ENCODE measurements around the gene IFNA16.
"Not testable (repeated sequence)": the region's sequence is repeated elsewhere in the genome, so short reads cannot be mapped to it uniquely, and the experiment has no call there.

Gene IFNA16

DNA sequence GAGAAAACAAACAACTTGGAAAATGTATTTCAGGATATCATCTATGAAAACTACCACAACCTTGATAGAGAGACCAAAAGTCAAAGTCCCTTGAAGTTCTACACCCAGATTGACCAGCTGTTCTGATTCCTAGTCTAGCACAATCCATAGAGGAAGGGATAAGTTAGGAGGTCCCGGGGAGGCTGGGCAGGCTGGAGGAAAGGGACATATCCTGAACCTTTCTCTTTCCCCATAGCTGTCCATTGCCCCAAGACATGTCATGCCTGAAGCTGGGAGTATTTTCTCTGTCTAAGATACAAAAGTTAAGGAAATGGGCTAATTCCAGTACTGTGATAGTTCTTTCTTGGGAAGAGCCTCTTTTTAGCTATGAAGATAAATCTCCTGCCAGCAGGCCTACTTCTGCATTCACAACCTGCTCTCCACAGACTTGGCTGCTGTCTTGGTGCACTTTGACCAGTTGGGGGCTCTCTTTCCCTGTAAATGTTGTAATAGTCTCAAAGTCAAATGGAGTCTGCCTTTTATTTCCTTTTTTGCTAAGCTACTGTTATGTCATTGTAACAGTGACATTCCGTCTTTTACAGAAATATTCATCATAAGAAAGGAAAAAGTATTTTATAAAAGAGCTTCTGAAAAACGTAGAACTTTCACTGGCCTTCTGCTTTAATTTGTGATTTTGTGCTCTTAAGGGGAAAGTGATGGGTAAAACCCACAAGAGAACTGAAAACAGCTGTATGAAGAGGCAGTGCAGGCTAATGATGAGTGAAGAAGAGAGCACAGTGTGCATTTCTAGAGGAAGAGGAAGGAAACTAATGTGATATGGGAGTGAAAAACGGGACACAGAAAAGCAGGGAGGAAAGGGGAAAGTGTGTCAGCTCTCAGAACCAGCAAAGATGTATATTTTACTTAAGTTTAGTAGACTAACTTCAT lies 34.0 kb downstream of the IFNA16 start:
- peak; percentile 10 to 32 for DNase-seq (ENCODE audit: low read depth in 2 of 2)
- TF ChIP-seq, protein P1, sequence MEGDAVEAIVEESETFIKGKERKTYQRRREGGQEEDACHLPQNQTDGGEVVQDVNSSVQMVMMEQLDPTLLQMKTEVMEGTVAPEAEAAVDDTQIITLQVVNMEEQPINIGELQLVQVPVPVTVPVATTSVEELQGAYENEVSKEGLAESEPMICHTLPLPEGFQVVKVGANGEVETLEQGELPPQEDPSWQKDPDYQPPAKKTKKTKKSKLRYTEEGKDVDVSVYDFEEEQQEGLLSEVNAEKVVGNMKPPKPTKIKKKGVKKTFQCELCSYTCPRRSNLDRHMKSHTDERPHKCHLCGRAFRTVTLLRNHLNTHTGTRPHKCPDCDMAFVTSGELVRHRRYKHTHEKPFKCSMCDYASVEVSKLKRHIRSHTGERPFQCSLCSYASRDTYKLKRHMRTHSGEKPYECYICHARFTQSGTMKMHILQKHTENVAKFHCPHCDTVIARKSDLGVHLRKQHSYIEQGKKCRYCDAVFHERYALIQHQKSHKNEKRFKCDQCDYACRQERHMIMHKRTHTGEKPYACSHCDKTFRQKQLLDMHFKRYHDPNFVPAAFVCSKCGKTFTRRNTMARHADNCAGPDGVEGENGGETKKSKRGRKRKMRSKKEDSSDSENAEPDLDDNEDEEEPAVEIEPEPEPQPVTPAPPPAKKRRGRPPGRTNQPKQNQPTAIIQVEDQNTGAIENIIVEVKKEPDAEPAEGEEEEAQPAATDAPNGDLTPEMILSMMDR (IDR thresholded peaks at IDR 0.05; ENCODE audit: low read depth, low read length): peak; percentile 39
- H3K4me3 ChIP-seq (replicated peaks in 1 of 2; ENCODE audit: low read depth in 2 of 2, low read length in 2 of 2): not testable (repeated sequence)

DNA sequence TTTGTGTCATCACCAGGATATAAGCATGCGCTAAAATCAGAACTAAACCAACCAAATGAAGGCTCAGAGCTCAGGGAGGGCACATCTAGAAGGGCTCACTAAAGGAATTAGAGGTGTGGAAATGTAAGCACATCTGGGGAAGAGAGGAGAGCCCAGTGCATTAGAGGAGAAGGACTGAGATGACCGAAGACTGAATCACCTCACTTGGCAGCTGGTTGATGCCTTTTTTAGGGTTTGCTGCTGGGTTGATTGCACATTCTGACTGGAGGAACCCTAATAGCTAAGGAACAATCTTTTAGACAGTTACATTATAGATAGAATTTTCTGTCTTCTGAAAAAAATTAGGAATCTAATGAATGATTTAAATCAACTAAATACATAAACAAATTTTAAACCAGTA lies 42.4 kb downstream of the IFNA16 start:
- TF ChIP-seq, protein P1 (IDR thresholded peaks at IDR 0.05; ENCODE audit: low read depth, low read length): no peak
- no peak overlapping the region for H3K4me3 ChIP-seq (replicated peaks in 1 of 2; ENCODE audit: low read depth in 2 of 2, low read length in 2 of 2)
- peak in 1 of 2 donors; percentile 23 for DNase-seq (ENCODE audit: low read depth in 2 of 2)

DNA sequence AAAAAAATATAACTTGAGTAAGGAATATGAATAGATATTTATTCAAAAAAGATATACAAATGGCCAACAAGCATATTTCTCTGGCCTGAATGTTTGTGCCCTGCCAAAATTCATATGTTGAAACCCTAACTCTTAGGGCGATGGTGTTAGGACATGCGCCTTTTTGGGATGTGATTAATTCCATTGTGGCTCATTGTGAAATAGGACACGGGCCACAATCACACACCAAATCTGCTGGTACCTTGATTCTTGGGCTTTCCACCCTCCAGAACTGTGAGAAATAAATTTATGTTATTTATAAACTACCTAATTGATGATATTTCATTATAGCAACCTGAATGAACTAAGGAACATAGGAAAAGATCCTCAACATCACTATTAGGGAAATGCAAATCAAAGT lies 45.0 kb downstream of the IFNA16 start:
- H3K4me3 ChIP-seq (replicated peaks in 1 of 2; ENCODE audit: low read depth in 2 of 2, low read length in 2 of 2): no peak overlapping the region
- no peak for DNase-seq (ENCODE audit: low read depth in 2 of 2)
- TF ChIP-seq, protein P1 (IDR thresholded peaks at IDR 0.05; ENCODE audit: low read depth, low read length): no peak

DNA sequence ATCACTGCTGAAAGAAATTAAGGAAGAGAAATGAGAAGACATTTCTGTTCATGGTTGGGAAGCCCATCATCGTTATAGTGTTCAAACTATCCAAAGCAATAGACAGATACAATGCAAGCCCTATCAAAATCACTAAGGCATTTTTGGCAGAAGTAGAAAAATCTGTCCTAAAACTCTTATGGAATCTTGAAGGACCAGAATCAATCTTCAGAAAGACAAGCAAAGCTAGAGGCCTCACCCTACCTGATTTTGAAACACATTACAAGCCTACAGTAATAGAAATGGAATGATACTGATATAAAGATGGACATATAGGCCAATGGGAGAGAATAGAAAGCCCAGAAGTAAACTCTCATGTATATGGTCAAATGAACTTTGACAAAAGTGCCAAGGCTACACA lies 45.8 kb downstream of the IFNA16 start:
- DNase-seq (ENCODE audit: low read depth in 2 of 2): no peak
- H3K4me3 ChIP-seq (replicated peaks in 1 of 2; ENCODE audit: low read depth in 2 of 2, low read length in 2 of 2): no peak overlapping the region
- TF ChIP-seq, protein P1 (IDR thresholded peaks at IDR 0.05; ENCODE audit: low read depth, low read length): no peak

DNA sequence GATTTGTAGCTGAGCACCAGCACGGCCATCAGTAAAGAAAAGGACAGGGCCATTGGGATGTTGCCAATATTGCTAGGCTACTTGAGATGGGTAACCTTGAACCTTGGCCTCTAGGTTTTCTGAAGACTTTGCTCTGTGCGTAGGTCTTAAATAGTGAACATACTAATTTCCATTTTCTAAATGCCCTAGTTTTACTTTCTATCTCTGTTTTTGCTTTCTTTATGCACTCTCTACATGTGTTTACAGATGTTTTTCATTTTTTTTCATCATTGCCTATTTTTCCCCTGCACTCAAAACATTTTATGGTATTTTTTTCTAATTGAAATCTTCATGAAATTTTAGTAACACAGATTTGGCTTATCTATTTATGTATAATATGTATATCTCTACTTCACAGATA lies 50.6 kb downstream of the IFNA16 start, which contains the start of gene IFNA21:
Gene IFNA21 (minus strand): TSS at position 101 of the 400 bp plus-strand sequence. CDS start 48 bp downstream, at position 53.
- not testable (repeated sequence) for DNase-seq (ENCODE audit: low read depth in 2 of 2)

More for the DNA sequence above, 50.6 kb downstream of the IFNA16 start, which contains the start of gene IFNA21:
- not testable (repeated sequence) for H3K4me3 ChIP-seq (replicated peaks in 1 of 2; ENCODE audit: low read depth in 2 of 2, low read length in 2 of 2)
